OCI-M2 (cell line): ENCODE data around the gene HMOX1.

Source experiments
- DNase-seq: peaks from one replicate; lab custom pipeline; 2025; ENCODE audit not compliant: unreplicated experiment; lab: John Stamatoyannopoulos, UW

Gene HMOX1, protein sequence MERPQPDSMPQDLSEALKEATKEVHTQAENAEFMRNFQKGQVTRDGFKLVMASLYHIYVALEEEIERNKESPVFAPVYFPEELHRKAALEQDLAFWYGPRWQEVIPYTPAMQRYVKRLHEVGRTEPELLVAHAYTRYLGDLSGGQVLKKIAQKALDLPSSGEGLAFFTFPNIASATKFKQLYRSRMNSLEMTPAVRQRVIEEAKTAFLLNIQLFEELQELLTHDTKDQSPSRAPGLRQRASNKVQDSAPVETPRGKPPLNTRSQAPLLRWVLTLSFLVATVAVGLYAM

GRCh38 chr22:35380537-35381423, at the start of gene HMOX1:
HMOX1 (plus strand) TSS chr22:35381096; CDS start chr22:35381174, 78 bp downstream.
- no peak for DNase-seq

DNA sequence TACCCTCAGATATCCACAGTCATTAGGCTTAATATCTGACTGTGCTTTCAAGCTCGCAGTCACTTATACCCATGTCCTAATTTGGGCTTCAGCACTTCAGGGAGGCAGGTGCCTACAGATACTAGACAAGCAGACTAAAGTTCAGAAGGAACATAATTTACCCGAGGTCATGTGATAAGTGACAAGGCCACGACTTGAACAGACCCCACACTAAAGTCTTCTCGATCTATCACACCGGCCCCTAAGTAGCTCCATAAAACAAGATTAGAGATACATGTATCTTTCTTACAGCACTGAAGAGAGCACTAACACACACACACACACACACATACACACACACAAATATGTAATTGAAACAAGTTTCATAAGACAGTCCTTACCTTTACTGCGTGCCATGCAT, 48.6 kb upstream of the HMOX1 start:
- no peak for DNase-seq

DNA sequence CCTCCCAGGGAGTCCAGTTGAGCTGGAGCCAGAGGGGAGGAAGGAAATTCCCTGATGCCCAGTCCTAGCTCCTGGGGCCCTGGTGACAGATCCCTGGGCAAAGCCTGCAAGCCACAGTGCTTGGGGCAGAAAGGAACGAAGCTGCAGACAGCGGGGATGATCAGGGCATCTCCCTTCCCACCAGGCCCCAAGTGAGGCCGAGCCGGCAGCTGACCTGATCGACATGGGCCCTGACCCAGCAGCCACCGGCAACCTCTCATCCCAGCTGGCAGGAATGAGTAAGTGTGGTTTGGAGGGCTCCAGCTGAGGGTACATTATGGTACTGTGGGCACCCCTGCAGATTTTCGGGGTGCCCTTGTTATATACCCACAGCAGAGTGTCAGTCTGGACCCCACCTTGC, 47.7 kb upstream of the HMOX1 start:
- no peak for DNase-seq

DNA sequence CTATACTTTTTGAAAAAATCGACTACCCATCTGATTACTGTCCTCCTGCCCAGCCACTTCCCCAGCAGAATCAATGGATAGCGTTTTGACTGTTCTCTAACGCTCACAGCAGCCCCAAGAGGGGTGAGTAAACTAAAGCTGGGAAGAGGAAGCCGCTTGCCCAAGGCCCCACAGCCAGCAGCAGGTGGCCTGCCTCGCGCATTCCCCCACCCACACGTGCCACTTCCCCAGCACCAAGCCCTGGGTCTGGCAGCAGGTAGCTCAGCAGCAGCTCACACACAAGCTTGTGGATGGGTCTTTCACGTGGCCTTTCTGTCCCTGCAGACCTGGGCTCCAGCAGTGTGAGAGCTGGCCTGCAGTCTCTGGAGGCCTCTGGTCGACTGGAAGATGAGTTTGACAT, 46.9 kb upstream of the HMOX1 start:
- no peak for DNase-seq

GRCh38 chr22:35335468-35335867, 45.4 kb upstream of the HMOX1 start:
- no peak for DNase-seq

DNA sequence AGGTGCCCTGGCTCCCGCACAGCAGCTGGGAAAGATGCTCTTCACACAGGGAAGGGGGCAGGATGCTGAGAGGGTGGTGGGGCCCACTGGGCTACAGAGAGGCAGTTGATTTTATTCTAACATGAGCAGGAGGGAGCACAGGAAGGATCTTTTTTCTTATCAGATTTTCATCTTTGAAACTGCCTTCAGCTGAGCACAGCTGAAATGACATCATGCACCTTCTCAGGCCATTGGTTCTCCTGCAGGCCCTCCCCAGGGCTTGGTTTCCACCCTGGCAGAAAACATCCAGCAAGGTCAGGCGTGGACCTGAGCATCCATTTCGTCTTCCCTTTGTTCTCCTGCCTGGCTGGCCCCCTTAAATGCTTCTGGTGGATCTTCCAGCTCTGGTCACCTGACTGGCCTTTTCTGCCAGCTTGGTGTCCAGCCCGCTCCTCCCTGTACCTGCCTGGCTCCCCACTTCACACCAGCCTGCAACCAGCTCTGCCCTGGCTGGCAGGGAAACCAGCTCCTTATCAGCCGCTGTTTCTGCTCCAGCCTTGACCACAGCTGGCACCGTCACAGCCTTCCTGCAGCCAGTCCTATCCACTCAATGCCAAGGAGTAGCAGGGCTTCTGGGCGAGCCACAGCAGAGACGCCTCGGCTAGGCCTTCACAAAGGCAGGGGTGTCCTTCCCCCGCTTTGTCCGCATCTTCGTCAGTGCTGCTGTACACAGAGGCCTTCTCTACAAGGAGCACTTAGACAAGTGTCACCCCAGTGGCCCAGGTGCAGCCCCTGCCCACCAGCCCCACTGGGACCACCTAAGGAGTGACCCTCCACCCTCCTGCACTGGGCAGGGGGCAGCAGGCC, 44.7 kb upstream of the HMOX1 start:
- no peak for DNase-seq

GRCh38 chr22:35337932-35338331, 43.0 kb upstream of the HMOX1 start:
- no peak for DNase-seq

- no peak for DNase-seq
Observed at GRCh38 chr22:35341090-35341874, 39.6 kb upstream of the HMOX1 start.

GRCh38 chr22:35342390-35342789, 38.5 kb upstream of the HMOX1 start:
- no peak for DNase-seq

- DNase-seq, result no peak
Observed at GRCh38 chr22:35343664-35344550, 37.0 kb upstream of the HMOX1 start.

DNA sequence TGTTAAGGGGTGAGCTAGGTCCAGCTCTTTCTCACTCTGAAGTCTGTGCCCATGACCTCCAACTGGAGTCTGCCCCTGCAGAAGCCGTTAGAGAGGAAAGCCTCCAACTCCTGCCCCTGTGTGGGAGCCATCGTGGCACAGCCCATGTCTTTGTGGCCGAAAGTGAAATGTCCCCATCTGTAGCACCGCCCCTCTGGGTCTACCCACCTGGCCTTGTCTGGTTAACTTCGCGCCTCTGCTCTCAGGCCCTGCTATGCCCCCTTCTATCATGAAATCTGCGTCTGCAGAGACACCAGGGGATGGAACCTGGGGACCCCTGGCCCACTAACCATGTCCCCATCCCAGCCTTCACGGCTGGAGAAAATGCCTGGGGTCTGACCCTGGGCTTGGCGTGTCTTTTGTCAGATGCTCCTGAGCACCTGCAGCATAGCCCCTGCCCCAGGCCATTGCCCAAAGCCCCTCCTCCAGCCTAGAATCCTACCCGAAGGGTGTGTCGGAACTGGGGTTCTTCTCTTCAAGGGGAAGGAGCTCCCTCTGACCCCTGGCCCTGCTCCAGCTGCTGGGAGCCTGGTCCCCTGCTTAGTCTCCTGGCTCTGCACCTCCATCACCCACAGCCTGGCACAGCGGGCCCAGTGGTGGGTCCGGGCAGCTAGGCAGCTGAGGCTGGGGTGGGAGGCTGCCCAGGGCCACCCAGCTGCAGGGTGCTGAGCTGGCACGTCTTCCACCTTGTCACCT, 35.8 kb upstream of the HMOX1 start:
- no peak for DNase-seq

DNA sequence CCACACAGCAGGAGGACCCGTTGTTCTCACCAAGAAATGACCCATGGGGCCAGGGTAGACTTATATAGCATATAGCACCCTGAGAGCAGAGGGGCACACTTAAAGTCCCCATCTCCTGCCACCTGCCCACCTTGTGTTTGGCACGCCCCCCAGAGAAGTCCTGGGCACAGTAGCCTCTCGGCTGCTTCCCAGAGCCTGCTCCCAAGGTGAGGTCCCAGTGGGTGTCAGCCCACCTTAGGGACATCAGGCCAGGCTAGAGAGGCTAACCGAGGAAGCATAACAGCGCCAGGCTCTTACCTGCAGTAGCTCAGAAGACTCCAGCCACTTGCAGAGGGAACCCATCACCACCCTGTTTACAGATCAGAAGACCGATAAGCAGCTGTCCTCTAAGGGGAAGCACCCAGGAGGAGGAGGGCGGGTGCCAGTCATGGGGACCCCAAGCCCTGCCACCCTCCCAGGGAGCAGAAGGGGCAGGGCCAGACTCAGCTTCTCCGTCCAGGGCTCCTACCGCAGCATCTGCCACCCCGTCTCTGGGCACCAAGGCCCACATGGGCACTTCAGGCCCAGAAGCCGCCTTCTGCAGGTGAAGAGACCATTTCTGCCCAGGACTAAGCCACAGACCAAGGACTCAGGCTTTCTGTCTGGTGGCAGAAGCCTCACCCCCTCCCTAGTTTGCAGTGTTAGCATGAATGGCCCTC, 34.9 kb upstream of the HMOX1 start:
- DNase-seq, result no peak

GRCh38 chr22:35346596-35347220, 34.2 kb upstream of the HMOX1 start:
- no peak for DNase-seq

- no peak for DNase-seq
Observed at GRCh38 chr22:35347462-35347861, 33.4 kb upstream of the HMOX1 start.

GRCh38 chr22:35348026-35348590, 32.8 kb upstream of the HMOX1 start:
- DNase-seq, result no peak

GRCh38 chr22:35348703-35349102, 32.2 kb upstream of the HMOX1 start:
- no peak for DNase-seq

DNA sequence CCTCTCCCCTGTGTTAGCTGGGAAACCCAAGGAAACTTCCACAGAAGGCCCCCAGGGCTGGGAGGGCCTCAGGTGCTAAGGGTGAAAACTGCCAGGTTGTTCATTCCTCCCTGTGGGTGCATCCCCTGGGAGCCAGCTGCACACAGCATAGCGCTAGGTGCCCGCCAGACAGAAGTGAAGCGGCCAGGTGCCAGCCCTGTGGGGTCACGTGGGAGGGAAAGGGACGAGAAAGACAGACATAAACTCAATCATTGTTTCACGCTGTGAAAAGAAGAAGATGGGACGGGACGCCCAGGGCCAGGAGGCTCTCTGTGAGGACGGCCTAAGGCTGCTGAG, 31.6 kb upstream of the HMOX1 start:
- no peak for DNase-seq
